Islet precursor cell (in vitro differentiated cells): Measurements from ENCODE around the gene HOTAIR.

Source experiments
- DNase-seq: peaks from one replicate; pipeline ENCODE4 v3.0.0-alpha.2; 2018

The HOTAIR gene

DNA sequence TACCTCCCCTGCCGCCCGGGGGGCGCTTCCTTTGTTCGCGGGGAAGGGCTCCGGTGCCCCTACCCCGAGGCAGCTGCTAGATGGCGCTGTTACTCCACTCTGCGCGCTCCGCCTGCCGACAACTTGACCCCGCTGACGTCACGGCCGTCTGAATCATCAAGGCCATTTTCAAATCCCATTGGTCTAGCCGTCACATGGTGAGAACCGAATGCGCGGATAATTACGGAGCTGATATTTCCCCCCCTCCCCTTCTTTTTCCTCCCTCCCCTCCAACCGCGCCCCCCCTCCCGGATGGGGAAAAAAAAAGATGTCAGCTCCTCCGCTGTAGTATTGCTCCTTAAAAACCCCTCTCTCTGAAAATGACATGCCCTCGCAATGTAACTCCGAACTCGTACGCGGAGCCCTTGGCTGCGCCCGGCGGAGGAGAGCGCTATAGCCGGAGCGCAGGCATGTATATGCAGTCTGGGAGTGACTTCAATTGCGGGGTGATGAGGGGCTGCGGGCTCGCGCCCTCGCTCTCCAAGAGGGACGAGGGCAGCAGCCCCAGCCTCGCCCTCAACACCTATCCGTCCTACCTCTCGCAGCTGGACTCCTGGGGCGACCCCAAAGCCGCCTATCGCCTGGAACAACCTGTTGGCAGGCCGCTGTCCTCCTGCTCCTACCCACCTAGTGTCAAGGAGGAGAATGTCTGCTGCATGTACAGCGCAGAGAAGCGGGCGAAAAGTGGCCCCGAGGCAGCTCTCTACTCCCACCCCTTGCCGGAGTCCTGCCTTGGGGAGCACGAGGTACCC lies 10.3 kb upstream of the HOTAIR start, which contains the start of gene HOXC10:
Gene HOXC10 (plus strand): TSS at position 246 of the 791 bp plus-strand sequence. CDS start 114 bp downstream, at position 360.
- peak; percentile 96 for DNase-seq

DNA sequence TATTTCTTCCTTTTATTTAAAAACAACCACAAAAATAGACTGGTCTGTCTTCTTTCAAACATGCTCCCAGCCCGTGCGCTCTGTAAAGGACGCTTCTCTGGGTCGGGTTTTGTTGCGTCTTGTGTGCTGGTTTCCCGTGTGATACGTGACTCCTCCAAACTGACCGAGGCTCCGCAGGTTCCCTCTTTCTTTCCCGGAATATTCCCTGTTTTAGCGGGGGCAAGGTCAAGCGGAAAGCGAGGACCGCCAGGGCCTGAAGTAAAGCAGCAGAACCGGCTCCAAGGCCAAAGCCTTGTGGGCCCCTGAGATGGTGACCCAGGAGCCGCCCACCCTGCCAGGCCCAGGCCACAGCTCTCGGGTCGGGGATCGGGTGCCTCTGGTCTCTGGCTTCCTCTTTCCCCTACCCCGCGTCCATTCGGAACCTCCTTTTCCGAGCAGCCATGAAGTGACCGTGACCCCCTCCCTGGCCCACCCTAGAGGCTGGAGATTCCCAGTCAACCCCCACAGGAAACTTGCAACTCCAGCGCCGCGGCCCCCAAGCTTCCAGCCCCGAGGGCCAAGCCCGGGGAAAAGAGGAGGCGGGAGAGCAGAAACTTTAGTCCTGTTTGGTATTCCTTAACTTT lies 9.3 kb upstream of the HOTAIR start:
- no peak for DNase-seq

DNA sequence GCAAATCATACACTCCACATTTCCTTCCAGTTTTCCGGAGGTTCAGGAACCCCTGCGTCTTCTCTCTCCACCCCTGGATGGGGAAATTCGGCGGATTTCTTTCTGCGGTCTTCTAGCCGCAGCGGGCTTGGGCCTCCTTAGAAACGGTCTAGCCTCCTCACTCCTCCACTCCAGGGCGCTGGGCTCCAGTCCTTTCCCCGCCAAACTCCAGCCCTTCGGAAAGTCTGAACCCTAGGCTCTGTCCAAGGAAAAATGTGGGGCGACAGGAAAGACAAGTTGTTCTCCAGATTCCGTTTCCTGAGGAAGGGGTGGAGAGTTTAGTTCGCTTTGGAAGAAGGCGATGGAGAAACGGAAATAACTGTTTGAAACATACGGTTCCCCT lies 8.8 kb upstream of the HOTAIR start:
- DNase-seq = no peak

DNA sequence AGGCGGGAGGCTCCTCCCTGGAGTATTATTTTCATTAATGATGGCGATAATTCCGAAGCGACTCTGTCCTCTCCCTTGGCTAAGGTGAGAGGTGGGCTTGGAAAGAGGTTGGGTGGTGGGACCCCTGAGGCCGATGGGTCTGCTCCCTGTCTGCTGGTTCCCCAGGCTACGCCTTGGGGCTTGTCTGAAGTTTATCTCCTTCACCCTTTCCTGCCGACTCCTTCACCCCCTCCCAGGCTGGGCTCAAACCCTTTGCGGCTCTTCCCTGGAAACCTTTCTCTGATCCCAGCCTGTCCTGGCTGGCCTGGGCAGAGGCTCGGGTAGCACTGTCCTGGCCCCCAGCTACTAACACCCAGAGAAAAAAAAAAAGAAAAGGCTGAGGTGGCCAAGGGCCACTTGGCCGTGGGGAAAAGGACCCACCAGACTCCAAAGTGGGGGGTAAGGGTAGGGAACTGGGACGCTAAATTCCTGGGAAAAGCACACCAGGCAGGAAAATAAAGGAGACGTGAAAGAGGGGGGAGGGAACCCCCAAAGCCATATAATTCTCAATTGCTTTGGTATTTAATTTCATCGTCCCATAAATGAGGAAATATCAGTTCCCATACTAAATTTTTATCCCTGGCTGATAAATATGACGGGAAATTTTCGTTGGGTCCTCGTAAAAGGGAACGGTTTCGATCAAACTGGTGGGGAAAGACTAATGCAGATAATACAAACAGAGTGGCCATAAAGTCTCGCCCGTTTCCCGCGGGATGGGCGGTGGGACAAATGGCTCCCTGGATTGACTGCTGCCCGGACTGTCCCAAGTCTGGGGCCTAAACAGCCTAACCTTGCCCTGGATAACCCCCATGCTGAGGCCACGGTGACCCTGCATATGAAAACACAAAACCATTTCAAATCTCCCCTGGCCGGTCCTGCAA lies 8.2 kb upstream of the HOTAIR start:
- DNase-seq = no peak

DNA sequence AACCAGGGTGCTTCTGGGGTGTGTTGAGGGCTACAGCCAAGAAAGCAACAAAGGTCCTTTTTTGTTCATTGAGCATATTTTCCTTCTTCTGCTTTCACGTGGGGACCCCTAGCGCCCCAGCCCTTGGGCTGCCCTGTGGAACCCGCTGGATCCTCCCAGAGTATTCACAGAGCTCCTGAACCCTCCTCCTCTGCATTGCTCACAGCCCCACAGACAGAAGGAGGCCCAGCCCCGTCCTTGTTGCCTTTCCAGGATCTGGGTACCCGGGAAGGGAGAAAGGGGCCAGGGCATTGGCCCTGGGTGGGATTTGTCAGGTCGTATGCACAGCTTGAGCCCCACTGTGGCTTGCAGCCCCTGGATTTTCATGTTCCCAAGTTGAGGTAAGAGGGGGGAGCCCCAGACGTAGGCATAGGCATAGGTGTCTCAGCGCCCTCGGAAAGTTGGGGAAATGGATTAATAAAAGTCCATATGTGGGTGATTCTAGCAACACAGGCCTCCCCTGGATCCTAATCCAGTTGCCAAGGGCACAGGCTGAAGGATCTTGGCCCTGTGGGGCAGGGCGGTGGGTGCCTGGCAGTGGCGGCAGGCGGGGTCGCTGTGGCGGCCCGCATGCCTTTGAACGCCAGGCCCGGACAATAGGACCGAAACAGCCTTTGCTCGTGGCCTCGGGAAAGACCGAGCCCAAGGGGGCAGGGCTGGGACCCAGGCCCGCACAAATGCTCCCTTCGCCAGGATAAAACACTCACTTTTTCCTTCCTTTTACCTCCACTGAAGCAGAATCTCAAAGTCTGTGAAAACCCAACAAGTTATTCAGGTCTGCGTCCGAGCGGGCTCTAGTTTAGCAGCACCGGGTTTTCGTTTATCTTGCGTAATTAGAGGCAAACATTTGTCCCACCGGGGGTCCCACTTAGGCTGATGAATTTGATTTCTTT lies 7.1 kb upstream of the HOTAIR start:
- no peak for DNase-seq

DNA sequence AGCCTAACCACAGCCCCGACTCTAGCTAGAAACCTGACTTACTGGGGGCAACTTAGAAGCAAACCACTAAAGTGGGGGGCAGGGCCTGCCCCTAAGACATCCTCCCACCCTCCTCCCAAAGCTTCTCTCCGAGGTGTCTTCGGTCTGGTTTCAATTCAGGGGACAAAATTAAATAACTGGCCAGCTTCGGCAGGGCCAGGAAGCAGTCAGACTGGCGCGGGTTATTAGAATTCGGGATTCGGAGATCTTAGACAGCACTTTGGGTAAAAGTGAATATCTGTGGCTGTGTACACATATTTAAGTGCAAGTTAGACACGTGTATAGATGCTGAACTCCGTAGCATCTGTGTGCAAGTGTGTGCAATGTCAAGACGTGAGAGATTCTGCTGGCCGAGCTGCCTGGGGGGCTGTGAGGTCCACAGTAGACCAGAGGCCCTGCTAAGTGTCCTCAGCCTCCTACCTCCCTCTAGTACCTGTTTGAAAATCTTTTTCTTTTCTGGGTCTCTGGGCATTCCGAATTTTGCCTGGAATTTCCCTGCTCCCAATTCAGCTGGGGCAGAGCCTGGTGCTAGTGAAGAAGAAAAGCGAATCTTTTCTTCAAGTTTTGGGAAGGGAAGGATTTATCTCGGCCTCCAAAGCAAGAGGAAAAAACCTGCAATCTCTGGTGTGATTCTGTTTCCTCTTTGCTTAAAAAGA lies 6.2 kb upstream of the HOTAIR start:
- DNase-seq = no peak

DNA sequence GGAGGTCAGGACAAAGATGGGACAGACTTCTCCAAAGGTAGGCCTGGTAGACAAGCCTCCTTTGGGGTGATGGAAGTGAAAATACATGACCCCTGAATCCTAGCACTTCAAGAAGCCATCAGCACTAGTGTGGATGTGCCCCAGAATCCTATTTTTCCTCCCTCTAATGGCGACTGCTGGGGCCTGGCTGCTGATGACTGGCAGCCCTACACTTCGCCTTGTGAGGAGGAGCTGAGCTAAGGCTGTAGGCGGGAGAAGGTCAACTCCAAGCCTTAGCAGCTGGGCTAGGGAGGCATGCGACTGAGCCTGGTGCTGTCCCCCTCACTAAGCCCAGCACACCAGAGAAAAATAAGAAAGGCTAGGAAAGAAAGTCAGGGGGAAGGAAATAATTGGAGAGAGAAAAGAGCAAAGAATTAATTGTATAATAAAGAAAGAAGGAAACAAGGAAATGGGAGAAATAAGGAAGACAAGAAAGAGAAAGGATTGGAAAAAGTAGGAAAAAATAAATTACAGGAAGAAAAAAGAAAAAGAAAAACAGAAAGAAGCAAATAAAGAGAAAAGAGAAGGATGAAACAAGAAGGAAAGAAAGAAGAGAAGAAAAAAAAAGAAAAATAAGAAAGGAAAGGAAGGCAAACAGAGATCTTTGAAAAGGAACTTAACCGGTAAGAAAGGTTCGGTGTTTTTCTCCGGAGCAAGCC lies 5.5 kb upstream of the HOTAIR start:
- DNase-seq = no peak

DNA sequence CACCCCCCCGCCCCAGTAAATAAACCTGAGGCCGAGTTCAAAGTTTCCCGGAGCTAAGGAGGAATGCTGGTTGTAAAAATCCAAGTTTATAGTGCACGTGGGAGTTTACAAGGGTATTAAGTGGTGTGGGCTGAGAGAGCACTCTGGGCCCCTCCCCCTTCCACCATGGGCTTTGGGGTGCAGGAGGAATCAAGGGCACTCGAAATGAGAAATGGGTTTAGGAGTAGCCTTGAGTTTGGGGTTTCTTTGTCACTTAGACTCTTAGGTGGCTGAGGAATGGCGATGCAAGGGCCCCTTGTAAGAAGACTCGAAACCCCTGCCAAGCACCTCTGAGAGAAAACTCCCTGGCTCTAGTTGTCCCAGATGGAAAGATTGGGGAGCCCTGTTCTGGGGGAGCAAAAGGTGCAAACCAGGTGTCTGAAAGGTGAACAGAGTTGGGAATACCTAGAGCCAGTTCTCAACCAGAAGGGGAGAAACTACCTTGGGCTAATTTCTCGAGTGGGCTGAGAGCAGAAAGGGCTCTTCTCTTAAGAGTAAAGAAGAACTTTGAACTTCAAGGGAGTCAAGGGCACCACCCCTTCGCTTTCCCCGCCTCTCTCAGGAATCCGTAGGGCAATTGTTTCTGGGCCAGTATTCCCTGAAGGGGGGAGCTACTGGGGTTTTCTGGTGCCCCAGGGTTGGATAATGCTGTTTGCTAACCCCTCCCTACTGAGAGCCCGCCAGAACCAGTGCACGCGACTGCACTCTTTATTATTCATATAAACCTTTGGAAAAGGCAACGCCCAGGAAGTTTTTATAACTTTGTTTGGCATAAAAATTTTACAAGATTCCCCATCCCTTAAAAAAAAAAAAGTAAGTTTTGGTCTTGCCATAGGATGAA lies 4.0 kb upstream of the HOTAIR start:
- no peak for DNase-seq

DNA sequence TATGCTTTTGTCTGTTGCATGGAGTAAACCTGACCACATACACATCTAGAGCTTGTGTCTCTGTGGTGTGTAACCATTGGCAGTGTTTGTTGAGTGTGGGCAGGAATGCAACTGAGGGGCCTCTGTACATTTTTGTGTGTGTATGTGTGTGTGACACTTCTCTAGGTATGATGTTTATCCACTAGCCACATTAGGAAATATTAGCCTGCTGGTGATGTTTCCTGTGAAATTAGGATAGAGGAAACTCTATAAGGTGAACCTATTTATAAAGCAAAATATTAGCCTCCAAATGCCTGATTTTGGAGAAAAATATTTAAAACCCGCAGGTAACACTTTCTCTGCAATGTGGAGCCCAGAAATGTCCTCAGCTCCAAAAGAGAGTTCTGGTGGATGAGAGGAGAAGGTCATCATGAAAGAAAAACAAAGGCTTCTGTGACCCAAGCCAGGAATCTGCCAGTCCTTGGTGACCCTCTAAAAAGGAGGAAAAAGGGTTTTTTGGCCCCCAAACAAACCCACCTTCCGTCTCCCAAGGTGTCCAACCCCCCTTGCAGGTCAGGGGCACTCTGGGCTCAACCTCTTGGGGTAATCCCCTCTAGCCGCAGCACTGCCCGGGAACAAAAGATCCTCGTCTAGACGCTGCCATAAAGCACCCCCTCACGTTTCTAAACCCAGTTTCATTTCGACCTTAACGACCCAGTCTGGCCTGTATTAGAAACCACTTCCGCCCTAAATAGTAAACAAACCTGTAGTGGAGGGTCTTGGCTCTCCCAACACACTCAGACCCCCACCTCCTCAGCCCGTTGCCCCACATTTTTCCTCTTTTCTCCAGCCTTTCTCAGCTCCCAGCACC lies 3.1 kb upstream of the HOTAIR start:
- no peak for DNase-seq

DNA sequence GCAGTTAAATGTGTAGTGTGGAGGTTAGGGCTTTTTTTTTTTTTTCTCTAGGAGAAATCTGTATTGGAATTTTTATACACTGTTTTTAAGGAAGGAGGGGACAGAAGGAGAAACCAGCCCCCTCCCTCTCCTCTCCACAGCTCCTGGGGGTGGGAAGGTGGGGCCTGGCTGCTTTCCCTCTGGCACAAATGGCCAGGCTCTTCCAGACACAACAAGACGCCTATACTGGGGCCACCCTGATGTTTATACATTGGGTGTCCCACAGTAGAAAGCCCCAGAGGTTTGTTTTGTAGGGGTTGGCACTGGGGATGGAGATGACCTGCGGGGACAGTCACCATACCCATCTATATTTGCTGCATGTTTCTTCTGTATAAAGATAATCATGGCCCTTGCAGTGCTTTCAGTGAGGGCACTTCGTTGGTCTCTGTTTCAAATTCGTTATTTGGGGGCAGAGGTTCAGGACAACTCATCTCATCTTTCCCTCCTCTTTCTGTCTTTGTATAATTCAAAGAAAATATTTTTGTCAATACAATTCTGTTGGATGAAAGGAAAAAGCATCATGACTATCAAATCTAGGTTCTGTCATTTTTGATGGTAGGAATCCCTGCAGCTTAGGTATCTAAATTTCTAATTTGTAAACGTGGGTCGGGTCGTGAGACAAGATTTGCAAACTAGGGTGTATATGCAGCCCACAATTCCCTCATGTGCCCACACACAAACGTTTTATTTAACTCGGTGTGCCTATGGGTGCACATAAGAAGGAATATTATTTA lies 2.3 kb upstream of the HOTAIR start:
- DNase-seq = no peak

DNA sequence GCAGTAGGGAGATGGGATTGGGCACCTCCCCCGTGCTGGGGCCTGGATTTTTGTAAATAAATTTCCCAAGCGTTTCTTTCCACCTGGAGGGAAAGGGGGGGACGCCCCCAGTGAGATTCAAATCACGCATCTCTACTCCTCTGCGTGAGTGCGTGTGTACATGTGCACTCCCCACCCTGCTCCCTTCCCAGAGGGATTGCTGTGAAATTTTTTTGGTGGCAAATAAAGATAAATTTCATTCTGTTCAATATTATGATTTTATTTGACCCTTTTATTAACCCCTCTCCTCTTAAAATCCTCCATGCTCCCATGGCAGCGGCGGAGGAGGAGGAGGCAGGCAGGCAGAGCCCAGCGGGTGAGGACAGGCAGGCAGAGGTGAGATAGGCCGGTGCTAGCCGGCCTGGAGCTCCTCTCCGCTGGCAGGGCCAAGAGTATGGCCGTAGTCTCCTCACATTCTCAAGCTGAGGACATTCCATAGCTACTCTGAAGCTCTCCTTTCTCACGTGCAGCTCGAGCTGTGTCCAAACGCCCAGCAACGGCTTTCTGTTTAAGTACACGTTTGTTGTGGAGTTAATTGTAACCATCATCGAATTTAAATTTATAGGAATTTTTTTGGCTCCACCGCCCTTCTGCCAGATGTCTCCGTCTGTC lies 1.5 kb upstream of the HOTAIR start:
- peak; percentile 80 for DNase-seq

DNA sequence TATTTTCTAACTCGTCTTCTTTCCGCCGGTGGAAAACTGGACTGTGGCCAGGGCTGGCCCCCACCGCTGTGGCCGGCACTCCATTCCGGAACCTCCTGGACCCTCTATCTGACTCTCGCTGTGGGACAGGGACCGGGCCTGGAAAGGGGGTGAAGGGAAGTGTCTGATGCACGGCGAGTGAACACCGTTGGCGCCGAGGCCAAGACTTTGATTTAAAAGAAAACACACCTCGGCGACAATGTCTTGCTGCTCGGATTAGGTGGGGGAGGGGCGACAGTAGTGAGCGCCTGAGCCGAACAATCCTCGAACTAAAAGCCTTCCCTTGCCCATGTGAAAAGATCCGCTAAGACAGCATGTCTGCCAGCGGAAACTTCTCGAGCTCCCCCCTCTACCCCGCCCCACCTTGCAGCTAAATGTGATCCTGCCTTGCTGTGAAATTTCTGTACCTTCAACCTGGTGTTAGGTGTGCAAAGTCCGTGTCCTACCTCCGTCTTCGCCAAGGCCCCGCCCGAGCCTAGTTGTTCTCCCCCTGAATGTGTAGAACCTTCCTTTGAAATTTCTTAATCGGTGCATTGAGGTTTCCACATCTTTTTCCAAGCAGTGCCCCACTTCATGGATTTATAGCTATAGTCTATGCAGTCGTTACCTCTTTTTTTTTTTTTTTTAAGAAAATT lies 862 bp upstream of the HOTAIR start:
- DNase-seq = no peak

DNA sequence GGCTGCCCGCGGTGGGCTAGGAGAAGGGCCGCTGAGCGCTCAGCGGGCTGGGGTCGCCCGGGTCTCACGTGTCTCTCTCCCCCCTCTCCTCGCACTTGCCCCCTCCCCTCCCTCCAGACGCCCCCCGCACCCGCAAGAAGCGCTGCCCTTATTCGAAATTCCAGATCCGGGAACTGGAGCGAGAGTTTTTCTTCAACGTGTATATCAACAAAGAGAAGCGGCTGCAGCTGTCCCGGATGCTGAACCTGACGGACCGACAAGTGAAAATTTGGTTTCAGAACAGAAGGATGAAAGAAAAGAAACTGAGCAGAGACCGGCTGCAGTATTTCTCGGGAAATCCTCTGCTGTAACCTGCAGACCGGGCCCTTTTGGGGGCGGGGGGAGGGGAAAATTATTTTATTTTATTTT lies 314 bp upstream of the HOTAIR start:
- DNase-seq = no peak

DNA sequence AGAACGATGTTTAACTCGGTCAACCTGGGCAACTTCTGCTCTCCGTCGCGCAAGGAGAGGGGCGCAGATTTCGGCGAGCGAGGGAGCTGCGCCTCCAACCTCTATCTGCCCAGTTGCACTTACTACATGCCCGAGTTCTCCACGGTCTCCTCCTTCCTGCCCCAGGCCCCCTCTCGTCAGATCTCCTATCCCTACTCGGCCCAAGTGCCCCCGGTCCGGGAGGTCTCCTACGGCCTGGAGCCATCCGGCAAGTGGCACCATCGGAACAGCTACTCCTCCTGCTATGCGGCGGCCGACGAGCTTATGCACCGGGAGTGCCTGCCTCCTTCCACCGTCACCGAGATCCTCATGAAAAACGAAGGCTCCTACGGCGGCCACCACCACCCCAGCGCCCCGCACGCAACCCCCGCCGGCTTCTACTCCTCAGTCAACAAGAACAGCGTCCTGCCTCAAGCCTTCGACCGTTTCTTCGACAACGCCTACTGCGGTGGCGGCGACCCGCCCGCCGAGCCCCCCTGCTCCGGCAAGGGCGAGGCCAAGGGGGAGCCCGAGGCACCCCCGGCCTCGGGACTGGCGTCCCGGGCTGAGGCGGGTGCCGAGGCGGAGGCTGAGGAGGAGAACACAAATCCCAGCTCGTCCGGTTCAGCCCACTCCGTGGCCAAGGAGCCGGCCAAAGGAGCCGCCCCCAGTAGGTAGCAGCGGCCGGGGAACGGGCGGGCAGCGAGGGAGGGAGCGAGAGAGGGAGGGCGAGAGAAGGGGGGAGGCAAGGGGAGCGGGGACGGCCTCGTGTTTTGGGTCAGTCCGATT lies 1.3 kb downstream of the HOTAIR start:
- no peak for DNase-seq

DNA sequence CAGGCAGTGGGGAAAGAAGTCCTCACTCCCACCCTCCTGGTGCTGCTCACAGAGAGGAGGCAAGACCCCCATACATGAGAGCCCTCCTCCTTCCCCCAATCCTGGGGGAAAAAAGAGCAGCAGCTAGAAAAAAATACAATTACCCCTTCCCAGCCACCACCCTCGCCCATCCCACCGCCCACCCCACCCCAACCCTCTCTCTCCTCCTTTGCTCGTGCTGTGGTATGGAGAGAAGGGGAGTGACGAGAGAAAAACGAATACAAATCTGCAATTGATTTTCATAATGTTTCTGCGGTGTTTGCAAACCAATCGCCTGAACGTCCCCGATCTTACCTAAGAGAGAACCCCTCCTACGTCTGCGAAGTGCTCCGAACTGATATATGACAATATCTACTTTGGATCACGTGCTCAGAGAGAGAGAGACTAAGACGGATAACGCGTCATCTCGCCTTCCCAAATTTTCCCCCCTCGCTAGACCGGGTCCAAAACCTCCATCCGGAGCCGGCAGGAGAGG lies 2.0 kb downstream of the HOTAIR start, which contains the start of gene HOXC11:
Gene HOXC11 (plus strand): TSS at position 405 of the 514 bp plus-strand sequence. CDS start 116 bp downstream, outside the sequence.
- DNase-seq = no peak
